ENCODE measurements around the gene C1QTNF6.

GRCh38 chr22:37169947-37170688 lies 17.9 kb downstream of the C1QTNF6 start:
- no peak for TF ChIP-seq CTCF (IDR thresholded peaks at IDR 0.05)
- no peak for TF ChIP-seq POLR2A (IDR thresholded peaks at IDR 0.05)

Measured in adrenal gland (tissue), 5 donors.